C4-2B (cell line): ENCODE data around the gene PDE12.

Source experiments
- ZFX ChIP-seq: fragments of 450-650 bp; IDR thresholded peaks from 2 replicates; pipeline ENCODE4 v1.6.1; 2017
- TF ChIP-seq, protein P1 (sequence below): fragments of 450-650 bp; conservative IDR thresholded peaks from 2 replicates; pipeline ENCODE4 v1.5.1; 2017; ENCODE audit warnings: mild to moderate bottlenecking

DNA sequence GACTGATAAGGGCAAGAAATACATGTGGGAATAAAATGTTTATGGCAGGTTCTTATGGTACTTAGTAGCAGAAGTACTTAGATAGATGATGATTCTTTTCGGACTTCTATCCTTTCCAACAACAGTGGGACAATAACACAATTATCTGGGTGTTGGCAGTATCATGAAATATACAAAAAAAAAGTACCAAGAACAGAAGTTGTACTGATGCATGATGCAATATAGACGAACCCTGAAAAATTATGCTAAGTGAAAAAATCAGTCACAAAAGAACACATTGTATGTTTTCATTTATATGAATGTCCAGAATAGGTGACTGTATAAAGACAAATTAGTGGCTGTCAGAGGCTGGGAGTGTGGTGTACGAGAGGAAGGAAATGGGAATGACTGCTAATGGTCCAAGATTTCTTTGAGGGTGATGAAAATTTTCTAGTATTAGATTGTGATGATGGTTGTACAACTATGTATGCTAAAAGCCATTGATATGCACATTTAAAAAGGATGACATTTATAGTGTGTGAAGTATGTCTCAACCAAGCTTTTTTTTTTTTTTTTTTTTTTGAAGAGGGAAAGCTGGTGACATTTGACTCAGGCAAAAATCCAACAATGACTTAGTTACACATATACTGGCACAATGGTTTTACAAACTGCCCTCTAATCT is 20.0 kb downstream of the PDE12 start:
- TF ChIP-seq, protein P1, sequence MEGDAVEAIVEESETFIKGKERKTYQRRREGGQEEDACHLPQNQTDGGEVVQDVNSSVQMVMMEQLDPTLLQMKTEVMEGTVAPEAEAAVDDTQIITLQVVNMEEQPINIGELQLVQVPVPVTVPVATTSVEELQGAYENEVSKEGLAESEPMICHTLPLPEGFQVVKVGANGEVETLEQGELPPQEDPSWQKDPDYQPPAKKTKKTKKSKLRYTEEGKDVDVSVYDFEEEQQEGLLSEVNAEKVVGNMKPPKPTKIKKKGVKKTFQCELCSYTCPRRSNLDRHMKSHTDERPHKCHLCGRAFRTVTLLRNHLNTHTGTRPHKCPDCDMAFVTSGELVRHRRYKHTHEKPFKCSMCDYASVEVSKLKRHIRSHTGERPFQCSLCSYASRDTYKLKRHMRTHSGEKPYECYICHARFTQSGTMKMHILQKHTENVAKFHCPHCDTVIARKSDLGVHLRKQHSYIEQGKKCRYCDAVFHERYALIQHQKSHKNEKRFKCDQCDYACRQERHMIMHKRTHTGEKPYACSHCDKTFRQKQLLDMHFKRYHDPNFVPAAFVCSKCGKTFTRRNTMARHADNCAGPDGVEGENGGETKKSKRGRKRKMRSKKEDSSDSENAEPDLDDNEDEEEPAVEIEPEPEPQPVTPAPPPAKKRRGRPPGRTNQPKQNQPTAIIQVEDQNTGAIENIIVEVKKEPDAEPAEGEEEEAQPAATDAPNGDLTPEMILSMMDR, result no peak
- no peak for TF ChIP-seq ZFX
